Measurements from ENCODE around the gene NCKAP5. TPM values are rescaled to one million over a fixed set of nuclear protein-coding genes. Genes with fewer than 3 reads are reported as not detected.

The NCKAP5 gene
- total and polyA plus RNA-seq, 2 of the 13 experiments (the other 11 are each of a cell fraction or from before 2014, with no cell fraction given) = 0.01 TPM; not detected in 1

DNA sequence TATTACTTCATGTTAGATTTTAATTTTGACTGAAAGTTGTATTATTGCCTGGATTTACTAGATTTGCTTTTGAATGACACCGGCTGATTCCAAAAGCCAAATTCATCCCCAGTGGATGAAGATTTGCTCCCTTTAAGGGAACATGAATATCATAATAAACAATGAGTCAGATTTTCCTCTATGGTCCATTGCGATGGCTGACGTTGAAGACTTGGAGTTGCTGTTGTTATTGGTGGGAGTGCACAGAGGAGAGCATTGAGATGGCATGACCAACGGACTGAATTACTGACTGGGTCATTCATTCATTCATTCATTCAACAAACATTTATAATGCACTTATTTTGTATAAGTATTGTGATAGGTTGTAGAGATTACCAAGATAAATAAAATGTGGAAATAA, 864.9 kb downstream of the NCKAP5 start:
- Histone ChIP-seq H4K20me1 (ENCODE audit: insufficient read depth, low read length) (no peaks in the 10 kb centered on the region), H3K4me2 (ENCODE audit: low read depth, low read length) (no peak overlapping the region), H3K27ac (ENCODE audit: extremely low read length, insufficient read depth, low read length) (no peak overlapping the region), H3K36me3 (replicated peaks in 1 of 2; ENCODE audit: control insufficient read depth in 1 of 2, insufficient read depth in 2 of 2, low read length in 2 of 2) (no peaks in the 10 kb centered on the region), H3K4me3 (replicated peaks in 1 of 3; ENCODE audit: insufficient read depth in 1 of 3, low read depth in 2 of 3, low read length in 3 of 3) (no peak overlapping the region), H3K79me2 (ENCODE audit: insufficient read depth, low read length) (no peaks in the 10 kb centered on the region), H3K9me3 (ENCODE audit: low read length) (0 out of 2 replicates have a peak, but pooled peaks cover 22% of the 10 kb centered on the region), H2AFZ (ENCODE audit: low read length) (no peak overlapping the region), H3K9ac (ENCODE audit: insufficient read depth, low read depth, low read length) (no peak overlapping the region), H3K4me1 (ENCODE audit: insufficient read depth, low read length) (no peaks in the 10 kb centered on the region), H3K27me3 (ENCODE audit: control insufficient read depth in 1 of 2, insufficient read depth in 2 of 2, low read length in 2 of 2) (no peaks in the 10 kb centered on the region)
- intact Hi-C loops (cut with micrococcal nuclease; ENCODE audit: unreplicated experiment) (no loop called here), in situ Hi-C loops (cut with HindIII; ENCODE audit: extremely low pct_ligation_motif_present, low pct_unique_long_range_greater_than_20kb) (no loop called here)
- ATAC-seq (no peak), FAIRE-seq (no peak), DNase-seq (ENCODE audit: low spot score) (no peak)
- no TSS peak for BruUV-seq (replicated peaks)
- POLR2A ChIA-PET = no interaction called here
- 54% methylated on average over 4 of the region's 4 CpGs for WGBS (ENCODE audit: low lambda C conversion rate)
- TF ChIP-seq ZNF160 (CRISPR knock-in tag; IDR thresholded peaks at IDR 0.05) (no peak), ZNF556 (CRISPR knock-in tag; IDR thresholded peaks at IDR 0.05; ENCODE audit: borderline replicate concordance) (no peak), ZNF205 (CRISPR knock-in tag; IDR thresholded peaks at IDR 0.05) (no peak), CBX1 (IDR thresholded peaks at IDR 0.05; ENCODE audit: low read depth) (no peak), PITX1 (CRISPR knock-in tag; IDR thresholded peaks at IDR 0.05) (no peak), EP300 (IDR thresholded peaks at IDR 0.05; ENCODE audit: low read depth in 2 of 2, low read length in 2 of 2) (no peak), EP300 (CRISPR knock-in tag; IDR thresholded peaks at IDR 0.05; ENCODE audit: borderline replicate concordance) (no peak), ZNF296 (CRISPR knock-in tag; conservative IDR thresholded peaks at IDR 0.05) (no peak), PHF21A (CRISPR knock-in tag; IDR thresholded peaks at IDR 0.05) (no peak)
- TF ChIP-seq, protein P1, sequence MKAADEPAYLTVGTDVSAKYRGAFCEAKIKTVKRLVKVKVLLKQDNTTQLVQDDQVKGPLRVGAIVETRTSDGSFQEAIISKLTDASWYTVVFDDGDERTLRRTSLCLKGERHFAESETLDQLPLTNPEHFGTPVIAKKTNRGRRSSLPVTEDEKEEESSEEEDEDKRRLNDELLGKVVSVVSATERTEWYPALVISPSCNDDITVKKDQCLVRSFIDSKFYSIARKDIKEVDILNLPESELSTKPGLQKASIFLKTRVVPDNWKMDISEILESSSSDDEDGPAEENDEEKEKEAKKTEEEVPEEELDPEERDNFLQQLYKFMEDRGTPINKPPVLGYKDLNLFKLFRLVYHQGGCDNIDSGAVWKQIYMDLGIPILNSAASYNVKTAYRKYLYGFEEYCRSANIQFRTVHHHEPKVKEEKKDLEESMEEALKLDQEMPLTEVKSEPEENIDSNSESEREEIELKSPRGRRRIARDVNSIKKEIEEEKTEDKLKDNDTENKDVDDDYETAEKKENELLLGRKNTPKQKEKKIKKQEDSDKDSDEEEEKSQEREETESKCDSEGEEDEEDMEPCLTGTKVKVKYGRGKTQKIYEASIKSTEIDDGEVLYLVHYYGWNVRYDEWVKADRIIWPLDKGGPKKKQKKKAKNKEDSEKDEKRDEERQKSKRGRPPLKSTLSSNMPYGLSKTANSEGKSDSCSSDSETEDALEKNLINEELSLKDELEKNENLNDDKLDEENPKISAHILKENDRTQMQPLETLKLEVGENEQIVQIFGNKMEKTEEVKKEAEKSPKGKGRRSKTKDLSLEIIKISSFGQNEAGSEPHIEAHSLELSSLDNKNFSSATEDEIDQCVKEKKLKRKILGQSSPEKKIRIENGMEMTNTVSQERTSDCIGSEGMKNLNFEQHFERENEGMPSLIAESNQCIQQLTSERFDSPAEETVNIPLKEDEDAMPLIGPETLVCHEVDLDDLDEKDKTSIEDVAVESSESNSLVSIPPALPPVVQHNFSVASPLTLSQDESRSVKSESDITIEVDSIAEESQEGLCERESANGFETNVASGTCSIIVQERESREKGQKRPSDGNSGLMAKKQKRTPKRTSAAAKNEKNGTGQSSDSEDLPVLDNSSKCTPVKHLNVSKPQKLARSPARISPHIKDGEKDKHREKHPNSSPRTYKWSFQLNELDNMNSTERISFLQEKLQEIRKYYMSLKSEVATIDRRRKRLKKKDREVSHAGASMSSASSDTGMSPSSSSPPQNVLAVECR (CRISPR knock-in tag; IDR thresholded peaks at IDR 0.05; ENCODE audit: borderline replicate concordance) = no peak
- TF ChIP-seq, protein P2, sequence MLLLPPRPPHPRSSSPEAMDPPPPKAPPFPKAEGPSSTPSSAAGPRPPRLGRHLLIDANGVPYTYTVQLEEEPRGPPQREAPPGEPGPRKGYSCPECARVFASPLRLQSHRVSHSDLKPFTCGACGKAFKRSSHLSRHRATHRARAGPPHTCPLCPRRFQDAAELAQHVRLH (CRISPR knock-in tag; IDR thresholded peaks at IDR 0.05; ENCODE audit: borderline replicate concordance, low read depth) = no peak
- TF ChIP-seq, protein P3, sequence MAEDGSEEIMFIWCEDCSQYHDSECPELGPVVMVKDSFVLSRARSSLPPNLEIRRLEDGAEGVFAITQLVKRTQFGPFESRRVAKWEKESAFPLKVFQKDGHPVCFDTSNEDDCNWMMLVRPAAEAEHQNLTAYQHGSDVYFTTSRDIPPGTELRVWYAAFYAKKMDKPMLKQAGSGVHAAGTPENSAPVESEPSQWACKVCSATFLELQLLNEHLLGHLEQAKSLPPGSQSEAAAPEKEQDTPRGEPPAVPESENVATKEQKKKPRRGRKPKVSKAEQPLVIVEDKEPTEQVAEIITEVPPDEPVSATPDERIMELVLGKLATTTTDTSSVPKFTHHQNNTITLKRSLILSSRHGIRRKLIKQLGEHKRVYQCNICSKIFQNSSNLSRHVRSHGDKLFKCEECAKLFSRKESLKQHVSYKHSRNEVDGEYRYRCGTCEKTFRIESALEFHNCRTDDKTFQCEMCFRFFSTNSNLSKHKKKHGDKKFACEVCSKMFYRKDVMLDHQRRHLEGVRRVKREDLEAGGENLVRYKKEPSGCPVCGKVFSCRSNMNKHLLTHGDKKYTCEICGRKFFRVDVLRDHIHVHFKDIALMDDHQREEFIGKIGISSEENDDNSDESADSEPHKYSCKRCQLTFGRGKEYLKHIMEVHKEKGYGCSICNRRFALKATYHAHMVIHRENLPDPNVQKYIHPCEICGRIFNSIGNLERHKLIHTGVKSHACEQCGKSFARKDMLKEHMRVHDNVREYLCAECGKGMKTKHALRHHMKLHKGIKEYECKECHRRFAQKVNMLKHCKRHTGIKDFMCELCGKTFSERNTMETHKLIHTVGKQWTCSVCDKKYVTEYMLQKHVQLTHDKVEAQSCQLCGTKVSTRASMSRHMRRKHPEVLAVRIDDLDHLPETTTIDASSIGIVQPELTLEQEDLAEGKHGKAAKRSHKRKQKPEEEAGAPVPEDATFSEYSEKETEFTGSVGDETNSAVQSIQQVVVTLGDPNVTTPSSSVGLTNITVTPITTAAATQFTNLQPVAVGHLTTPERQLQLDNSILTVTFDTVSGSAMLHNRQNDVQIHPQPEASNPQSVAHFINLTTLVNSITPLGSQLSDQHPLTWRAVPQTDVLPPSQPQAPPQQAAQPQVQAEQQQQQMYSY (CRISPR knock-in tag; IDR thresholded peaks at IDR 0.05) = no peak
- TF ChIP-seq, protein P4, sequence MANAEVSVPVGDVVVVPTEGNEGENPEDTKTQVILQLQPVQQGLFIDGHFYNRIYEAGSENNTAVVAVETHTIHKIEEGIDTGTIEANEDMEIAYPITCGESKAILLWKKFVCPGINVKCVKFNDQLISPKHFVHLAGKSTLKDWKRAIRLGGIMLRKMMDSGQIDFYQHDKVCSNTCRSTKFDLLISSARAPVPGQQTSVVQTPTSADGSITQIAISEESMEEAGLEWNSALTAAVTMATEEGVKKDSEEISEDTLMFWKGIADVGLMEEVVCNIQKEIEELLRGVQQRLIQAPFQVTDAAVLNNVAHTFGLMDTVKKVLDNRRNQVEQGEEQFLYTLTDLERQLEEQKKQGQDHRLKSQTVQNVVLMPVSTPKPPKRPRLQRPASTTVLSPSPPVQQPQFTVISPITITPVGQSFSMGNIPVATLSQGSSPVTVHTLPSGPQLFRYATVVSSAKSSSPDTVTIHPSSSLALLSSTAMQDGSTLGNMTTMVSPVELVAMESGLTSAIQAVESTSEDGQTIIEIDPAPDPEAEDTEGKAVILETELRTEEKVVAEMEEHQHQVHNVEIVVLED (CRISPR knock-in tag; IDR thresholded peaks at IDR 0.05; ENCODE audit: borderline replicate concordance) = no peak
- CTCF ChIA-PET (ENCODE audit: low intra/inter-chr PET ratio, low total read pairs) = no interaction called here

Measured in HepG2 (cell line).